DND-41 (cell line): ENCODE data around the gene XIRP2.

Source experiments
- CTCF ChIP-seq: IDR thresholded peaks from 2 replicates; pipeline ENCODE4 v1.5.1; 2012; ENCODE audit warnings: borderline replicate concordance, low read length, moderate library complexity, mild to moderate bottlenecking; ENCODE audit not compliant: poor library complexity, severe bottlenecking; ENCODE audit errors: extremely low read depth
- EZH2 ChIP-seq: IDR thresholded peaks from 3 replicates; pipeline ENCODE4 v1.6.1; 2012; ENCODE audit warnings: borderline replicate concordance, low read depth, mild to moderate bottlenecking, moderate library complexity, low read length, inconsistent platforms; ENCODE audit not compliant: severe bottlenecking

- no peak for TF ChIP-seq CTCF
- TF ChIP-seq EZH2, result no peak
Measured at GRCh38 chr2:167140767-167141166, 252.5 kb downstream of the XIRP2 start.
